Stimulated activated CD4-positive, alpha-beta T cell treated with anti-CD3 and anti-CD28 coated beads, Interleukin-2, amount 100 ng/mL, for 48 hours (primary cell): ENCODE measurements around the gene VWDE.
"Not testable (repeated sequence)": the region's sequence is repeated elsewhere in the genome, so short reads cannot be mapped to it uniquely, and the experiment has no call there.

Source experiments
- DNase-seq, 2 donors: peaks; one replicate each; pipeline ENCODE4 v3.0.0-alpha.2; 2020

Gene VWDE

GRCh38 chr7:12401538-12402364 lies 1.9 kb downstream of the VWDE start:
- DNase-seq: no peak

GRCh38 chr7:12398186-12398585 lies 5.5 kb downstream of the VWDE start:
- DNase-seq: no peak

- no peak for DNase-seq
Measured at GRCh38 chr7:12397671-12398070, 6.0 kb downstream of the VWDE start.

DNA sequence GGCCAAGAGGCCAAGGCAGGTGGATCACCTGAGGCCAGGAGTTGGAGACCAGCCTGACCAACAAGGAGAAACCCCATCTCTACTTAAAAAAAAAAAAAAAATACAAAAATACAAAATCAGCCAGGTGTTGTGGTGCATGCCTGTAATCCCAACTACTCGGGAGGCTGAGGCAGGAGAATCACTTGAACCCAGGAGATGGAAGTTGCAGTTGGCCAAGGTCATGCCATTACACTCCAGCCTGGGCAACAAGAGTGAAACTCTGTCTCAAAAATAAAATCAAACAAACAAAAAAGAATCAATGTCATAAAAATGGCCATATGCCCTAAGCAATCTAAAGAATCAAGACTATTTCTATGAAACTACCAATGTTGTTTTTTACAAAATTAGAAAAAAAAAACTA lies 7.0 kb downstream of the VWDE start:
- not testable (repeated sequence) for DNase-seq

DNA sequence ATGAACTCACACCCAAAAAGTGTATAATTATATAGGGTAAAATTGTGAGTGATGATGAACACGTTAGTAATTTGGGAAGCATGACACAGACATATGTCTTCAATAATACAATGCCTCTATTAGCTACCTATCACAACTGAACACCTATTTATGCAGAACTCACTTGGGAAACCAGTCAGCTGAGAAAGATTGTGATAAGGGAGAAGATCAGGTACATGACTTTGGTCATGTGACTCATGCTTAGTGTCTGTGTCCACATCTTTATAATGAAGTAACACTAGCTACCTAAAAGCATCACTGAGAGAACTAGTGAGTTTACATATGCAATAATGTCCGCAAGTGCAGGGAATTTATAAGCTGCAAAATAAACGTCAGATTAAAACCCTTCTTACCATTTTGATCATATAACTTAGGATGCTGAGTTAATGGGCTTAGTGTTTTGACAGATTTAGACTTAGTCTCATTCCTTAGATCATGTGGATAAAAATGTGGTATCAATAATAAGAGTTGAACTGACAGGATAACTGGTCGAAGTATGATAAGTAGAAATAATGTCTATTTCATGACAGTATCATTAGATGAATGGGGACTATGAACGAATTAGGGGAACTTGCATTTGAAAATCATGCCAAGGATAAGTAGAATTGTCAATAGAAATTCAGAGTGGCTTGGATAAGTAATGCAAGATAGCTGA lies 11.6 kb downstream of the VWDE start:
- no peak for DNase-seq

DNA sequence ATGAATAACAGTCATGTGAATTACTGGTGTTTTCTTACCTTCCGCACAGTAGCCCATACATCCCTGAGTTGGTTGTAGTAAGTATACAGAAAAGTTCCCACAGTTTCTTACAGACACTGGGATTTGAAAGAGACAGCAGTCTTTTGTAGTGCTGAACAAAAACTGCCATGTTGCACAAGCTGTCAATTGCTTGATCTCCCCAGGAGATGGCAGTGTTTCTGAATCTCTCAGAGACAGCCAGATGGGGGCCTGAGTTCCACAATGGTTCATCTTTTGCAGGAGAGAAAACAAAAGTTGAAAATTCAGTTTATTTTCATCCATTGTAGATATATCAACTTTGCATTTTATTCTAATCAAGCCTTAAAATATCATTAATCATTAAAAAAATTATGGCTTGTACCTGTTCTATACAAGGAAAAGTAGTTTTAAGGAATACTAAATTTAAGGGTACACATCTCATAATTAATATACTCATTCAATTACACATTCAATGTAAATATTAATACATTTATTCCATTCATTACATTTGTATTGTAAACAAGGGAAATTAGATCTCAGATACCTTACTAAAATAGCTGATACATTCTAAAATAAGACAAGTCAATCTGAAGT lies 14.5 kb downstream of the VWDE start:
- peak; percentile 6 to 16 for DNase-seq

- DNase-seq: no peak
Measured at GRCh38 chr7:12386313-12386740, 17.3 kb downstream of the VWDE start.

- no peak for DNase-seq
Measured at GRCh38 chr7:12385364-12385786, 18.3 kb downstream of the VWDE start.

GRCh38 chr7:12383377-12383776 lies 20.3 kb downstream of the VWDE start:
- no peak for DNase-seq

GRCh38 chr7:12378389-12378788 lies 25.3 kb downstream of the VWDE start:
- no peak for DNase-seq

- no peak for DNase-seq
Measured at GRCh38 chr7:12377406-12377805, 26.3 kb downstream of the VWDE start.

GRCh38 chr7:12373580-12374263 lies 29.9 kb downstream of the VWDE start:
- no peak for DNase-seq

GRCh38 chr7:12370249-12370648 lies 33.4 kb downstream of the VWDE start:
- DNase-seq: no peak

DNA sequence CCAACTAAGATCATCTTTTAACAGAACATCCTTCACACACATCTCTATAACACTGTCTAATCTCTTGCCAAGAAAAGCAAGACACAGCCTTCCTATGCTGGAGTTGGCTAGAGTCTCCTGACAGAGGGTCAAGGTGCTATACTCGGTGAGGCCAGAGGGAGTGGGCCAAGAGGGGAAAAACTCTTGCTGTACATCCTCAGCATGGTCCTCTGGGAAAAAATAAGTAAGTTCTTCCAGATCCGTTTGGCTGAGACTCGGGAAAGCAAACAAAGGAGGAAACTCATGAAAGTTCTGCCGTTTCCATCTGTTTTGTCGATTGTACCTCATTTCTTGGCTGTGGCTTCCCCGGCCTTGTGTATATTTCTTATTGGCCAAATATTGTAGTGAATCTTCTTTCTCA lies 33.9 kb downstream of the VWDE start:
- no peak for DNase-seq

DNA sequence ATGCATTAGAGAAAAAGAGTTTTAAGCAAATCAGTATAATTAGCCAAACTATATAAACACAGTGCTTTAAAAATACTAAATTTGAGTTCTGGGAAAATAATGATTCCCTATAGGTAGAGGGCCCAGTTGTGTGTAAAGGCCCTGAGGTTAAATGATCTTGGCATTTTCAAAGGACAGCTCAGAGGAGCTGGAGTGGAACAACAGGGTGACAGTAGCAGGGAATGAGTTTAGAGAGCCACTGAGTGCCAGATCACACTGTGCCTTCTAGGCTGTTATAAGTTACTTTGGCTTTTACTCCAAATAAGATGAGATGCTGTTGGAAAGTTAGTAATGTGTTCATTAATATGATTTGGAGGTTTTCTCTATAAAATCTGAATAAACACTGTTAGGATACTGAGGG lies 34.6 kb downstream of the VWDE start:
- DNase-seq: no peak

DNA sequence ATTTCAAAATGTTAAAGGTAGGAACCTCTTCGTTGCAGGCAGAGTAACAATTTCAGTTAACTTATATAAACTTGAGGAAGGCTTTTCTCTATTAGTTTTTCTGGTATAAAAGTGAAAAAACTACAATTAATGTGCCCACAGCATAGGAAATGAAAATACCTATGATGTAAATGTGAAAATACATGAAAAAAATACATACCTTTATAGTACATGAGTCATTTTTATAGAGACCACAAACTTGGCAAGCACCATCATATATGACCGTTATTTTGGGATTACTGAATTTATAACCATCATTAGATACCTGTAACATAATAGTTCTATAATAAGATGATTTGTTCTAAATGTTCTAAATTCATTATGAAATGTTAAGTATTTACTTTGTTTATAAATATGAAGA lies 42.7 kb downstream of the VWDE start:
- no peak for DNase-seq

- no peak for DNase-seq
Measured at GRCh38 chr7:12358694-12359093, 45.0 kb downstream of the VWDE start.

- no peak for DNase-seq
Measured at GRCh38 chr7:12357508-12357907, 46.2 kb downstream of the VWDE start.

DNA sequence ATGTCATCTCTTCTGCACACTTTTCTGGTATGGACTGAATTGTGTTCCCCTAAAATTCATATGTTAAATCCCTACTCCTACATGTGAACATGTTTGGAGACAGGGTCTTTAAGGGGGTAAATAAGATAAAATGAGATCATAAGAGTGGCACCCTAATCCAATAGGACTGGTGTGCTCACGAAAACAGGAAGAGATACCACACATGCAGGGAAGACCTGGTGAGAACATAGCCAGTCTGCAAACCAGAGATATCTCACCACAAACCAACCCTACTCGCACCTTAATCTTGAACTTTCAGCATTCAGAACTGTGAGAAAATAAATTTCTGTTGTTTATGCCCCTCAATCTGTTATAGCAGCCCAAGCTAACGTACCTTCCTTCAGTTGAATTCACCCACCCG lies 51.8 kb downstream of the VWDE start:
- no peak for DNase-seq

- no peak for DNase-seq
Measured at GRCh38 chr7:12350971-12351370, 52.7 kb downstream of the VWDE start.

DNA sequence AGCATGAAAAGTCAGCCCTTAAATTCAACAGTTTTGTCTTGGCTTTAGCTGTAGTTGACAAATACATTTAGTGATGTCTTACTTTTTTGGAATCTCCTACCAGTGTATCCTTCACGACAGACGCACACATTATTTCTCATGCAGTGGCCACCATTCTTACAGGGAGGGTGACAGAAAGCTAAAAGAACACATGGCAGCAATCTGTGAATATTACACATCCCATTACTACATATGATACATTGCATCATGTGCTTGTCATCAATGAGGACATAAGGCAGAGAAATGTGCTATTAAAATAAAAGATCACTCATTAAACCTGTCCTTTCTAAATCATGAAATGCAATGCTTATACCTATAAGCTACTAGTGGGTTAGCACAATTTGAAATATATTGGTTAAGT lies 66.6 kb downstream of the VWDE start:
- DNase-seq: no peak

GRCh38 chr7:12328888-12329770 lies 74.5 kb downstream of the VWDE start:
- DNase-seq: no peak
